Measurements from ENCODE around the gene RGS17. TPM values are rescaled to one million over a fixed set of nuclear protein-coding genes. Genes with fewer than 3 reads are reported as not detected.
A peak's percentile ranks its signal among the peaks of the same experiment; 100 is the strongest.

Gene RGS17
- total and polyA plus RNA-seq, 2 of the 13 experiments (the other 11 are each of a cell fraction or from before 2014, with no cell fraction given) = 0.04 TPM; not detected in 1

DNA sequence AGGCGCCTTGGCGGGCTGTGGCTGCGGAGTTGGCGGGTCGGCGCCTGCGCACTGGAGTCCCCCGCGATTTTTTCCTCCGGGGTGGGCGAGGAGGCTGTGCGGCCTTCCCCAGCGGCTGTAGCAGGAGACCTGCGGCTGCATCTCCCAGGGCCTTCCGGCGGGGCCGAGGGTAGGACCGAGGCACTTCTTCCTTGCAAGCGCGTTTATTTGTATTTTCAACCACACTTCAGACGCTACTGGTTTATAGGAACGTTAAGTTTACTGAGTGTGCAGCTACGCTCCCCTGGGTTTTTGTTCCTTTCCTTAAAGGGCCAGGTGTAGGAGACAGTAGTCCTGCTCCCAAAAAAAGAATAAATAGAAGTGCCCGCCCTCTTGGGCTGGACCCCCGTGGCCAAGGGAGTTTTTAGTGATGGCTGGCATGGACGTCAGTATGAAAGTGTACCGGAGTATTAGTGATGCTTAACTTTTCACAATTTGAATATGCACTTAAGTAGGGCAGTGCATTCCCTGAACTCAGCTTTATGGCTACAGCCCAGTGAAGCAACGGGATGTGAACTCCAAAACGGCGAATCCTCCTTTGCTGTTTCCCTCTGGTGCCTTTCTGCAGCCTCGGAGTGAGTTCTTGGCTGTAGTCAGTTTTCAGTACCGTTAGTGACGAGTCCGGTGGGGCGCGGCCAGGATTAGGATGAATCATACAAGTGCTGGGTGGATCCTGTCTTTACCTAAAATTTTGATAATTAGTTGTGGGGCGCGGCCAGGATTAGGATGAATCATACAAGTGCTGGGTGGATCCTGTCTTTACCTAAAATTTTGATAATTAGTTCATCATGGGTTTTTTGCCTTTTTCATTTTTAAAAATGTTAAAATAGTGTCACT lies 147.2 kb downstream of the RGS17 start (continued):
- TF ChIP-seq ZNF446 (CRISPR knock-in tag; IDR thresholded peaks at IDR 0.05) (no peak; the same call in 1 of the 2 replicates), ZNF143 (CRISPR knock-in tag; IDR thresholded peaks at IDR 0.05) (peak; percentile 6; the same call in 1 of the 2 replicates), PAF1 (CRISPR knock-in tag; IDR thresholded peaks at IDR 0.05) (no peak), ZFP41 (CRISPR knock-in tag; IDR thresholded peaks at IDR 0.05; ENCODE audit: borderline replicate concordance) (0 out of 2 replicates have a peak, but pooled peaks have one; percentile 36), ZNF776 (CRISPR knock-in tag; IDR thresholded peaks at IDR 0.05) (peak; percentile 57; the same call in 1 of the 2 replicates), THYN1 (CRISPR knock-in tag; IDR thresholded peaks at IDR 0.05; ENCODE audit: borderline replicate concordance, low read depth) (no peak), RFXANK (CRISPR knock-in tag; IDR thresholded peaks at IDR 0.05) (no peak), ZNF724P (CRISPR knock-in tag; IDR thresholded peaks at IDR 0.05; ENCODE audit: borderline replicate concordance) (no peak; the same call in 1 of the 2 replicates), ZNF766 (CRISPR knock-in tag; IDR thresholded peaks at IDR 0.05; ENCODE audit: borderline replicate concordance) (no peak; the same call in 1 of the 2 replicates), ZNF672 (CRISPR knock-in tag; IDR thresholded peaks at IDR 0.05) (no peak), ZNF792 (CRISPR knock-in tag; IDR thresholded peaks at IDR 0.05) (peak; percentile 8; the same call in 1 of the 2 replicates), ZFP90 (CRISPR knock-in tag; IDR thresholded peaks at IDR 0.05; ENCODE audit: borderline replicate concordance) (peak; percentile 66; the same call in 1 of the 2 replicates), RORA (CRISPR knock-in tag; IDR thresholded peaks at IDR 0.05) (no peak), ZNF674 (CRISPR knock-in tag; IDR thresholded peaks at IDR 0.05; ENCODE audit: low read depth) (no peak), TCF7L2 (IDR thresholded peaks at IDR 0.05; ENCODE audit: low read depth, low read length) (no peak), ZFYVE20 (CRISPR knock-in tag; IDR thresholded peaks at IDR 0.05; ENCODE audit: borderline replicate concordance, low read depth) (no peak), ZNF614 (CRISPR knock-in tag; IDR thresholded peaks at IDR 0.05; ENCODE audit: borderline replicate concordance) (no peak), ZMAT3 (CRISPR knock-in tag; conservative IDR thresholded peaks at IDR 0.05) (no peak; the same call in 1 of the 2 replicates), YEATS4 (CRISPR knock-in tag; IDR thresholded peaks at IDR 0.05; ENCODE audit: borderline replicate concordance) (peak; percentile 58)
- TF ChIP-seq, protein P1, sequence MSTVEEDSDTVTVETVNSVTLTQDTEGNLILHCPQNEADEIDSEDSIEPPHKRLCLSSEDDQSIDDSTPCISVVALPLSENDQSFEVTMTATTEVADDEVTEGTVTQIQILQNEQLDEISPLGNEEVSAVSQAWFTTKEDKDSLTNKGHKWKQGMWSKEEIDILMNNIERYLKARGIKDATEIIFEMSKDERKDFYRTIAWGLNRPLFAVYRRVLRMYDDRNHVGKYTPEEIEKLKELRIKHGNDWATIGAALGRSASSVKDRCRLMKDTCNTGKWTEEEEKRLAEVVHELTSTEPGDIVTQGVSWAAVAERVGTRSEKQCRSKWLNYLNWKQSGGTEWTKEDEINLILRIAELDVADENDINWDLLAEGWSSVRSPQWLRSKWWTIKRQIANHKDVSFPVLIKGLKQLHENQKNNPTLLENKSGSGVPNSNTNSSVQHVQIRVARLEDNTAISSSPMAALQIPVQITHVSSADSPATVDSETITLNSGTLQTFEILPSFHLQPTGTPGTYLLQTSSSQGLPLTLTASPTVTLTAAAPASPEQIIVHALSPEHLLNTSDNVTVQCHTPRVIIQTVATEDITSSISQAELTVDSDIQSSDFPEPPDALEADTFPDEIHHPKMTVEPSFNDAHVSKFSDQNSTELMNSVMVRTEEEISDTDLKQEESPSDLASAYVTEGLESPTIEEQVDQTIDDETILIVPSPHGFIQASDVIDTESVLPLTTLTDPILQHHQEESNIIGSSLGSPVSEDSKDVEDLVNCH (CRISPR knock-in tag; IDR thresholded peaks at IDR 0.05) = no peak
- TF ChIP-seq, protein P2, sequence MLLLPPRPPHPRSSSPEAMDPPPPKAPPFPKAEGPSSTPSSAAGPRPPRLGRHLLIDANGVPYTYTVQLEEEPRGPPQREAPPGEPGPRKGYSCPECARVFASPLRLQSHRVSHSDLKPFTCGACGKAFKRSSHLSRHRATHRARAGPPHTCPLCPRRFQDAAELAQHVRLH (CRISPR knock-in tag; IDR thresholded peaks at IDR 0.05; ENCODE audit: borderline replicate concordance, low read depth) = peak; percentile 64; the same call in 1 of the 2 replicates
- TF ChIP-seq, protein P3, sequence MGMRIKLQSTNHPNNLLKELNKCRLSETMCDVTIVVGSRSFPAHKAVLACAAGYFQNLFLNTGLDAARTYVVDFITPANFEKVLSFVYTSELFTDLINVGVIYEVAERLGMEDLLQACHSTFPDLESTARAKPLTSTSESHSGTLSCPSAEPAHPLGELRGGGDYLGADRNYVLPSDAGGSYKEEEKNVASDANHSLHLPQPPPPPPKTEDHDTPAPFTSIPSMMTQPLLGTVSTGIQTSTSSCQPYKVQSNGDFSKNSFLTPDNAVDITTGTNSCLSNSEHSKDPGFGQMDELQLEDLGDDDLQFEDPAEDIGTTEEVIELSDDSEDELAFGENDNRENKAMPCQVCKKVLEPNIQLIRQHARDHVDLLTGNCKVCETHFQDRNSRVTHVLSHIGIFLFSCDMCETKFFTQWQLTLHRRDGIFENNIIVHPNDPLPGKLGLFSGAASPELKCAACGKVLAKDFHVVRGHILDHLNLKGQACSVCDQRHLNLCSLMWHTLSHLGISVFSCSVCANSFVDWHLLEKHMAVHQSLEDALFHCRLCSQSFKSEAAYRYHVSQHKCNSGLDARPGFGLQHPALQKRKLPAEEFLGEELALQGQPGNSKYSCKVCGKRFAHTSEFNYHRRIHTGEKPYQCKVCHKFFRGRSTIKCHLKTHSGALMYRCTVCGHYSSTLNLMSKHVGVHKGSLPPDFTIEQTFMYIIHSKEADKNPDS (CRISPR knock-in tag; IDR thresholded peaks at IDR 0.05) = no peak
- TF ChIP-seq, protein P4, sequence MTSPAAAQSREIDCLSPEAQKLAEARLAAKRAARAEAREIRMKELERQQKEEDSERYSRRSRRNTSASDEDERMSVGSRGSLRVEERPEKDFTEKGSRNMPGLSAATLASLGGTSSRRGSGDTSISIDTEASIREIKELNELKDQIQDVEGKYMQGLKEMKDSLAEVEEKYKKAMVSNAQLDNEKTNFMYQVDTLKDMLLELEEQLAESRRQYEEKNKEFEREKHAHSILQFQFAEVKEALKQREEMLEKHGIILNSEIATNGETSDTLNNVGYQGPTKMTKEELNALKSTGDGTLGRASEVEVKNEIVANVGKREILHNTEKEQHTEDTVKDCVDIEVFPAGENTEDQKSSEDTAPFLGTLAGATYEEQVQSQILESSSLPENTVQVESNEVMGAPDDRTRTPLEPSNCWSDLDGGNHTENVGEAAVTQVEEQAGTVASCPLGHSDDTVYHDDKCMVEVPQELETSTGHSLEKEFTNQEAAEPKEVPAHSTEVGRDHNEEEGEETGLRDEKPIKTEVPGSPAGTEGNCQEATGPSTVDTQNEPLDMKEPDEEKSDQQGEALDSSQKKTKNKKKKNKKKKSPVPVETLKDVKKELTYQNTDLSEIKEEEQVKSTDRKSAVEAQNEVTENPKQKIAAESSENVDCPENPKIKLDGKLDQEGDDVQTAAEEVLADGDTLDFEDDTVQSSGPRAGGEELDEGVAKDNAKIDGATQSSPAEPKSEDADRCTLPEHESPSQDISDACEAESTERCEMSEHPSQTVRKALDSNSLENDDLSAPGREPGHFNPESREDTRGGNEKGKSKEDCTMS (CRISPR knock-in tag; conservative IDR thresholded peaks at IDR 0.05) = no peak
